HCT116 (cell line): Measurements from ENCODE around the gene TMEM239.

Experiments
- TCF7L2 ChIP-seq: IDR thresholded peaks from 2 replicates; pipeline ENCODE4 v1.7.0; 2011; ENCODE audit warnings: borderline replicate concordance, inconsistent platforms; ENCODE audit not compliant: insufficient read depth, insufficient read length; ENCODE audit errors: extremely low read depth
- YY1 ChIP-seq: IDR thresholded peaks from 2 replicates; pipeline ENCODE4 v1.6.1; 2011; ENCODE audit warnings: low read length, low read depth, moderate library complexity, mild to moderate bottlenecking; ENCODE audit not compliant: insufficient replicate concordance; ENCODE audit errors: extremely low read depth

GRCh38 chr20:2864626-2865025 is 48.5 kb downstream of the TMEM239 start:
- TF ChIP-seq YY1, result no peak
- TF ChIP-seq TCF7L2, result no peak
